GM18517 (cell line): Measurements from ENCODE around the gene GSN.

Experiments
- ATAC-seq: cut with Tn5 transposase; IDR thresholded peaks from one replicate; pipeline ENCODE4 v1.9.1; 2021; ENCODE audit warnings: mild to moderate bottlenecking, moderate library complexity; ENCODE audit not compliant: unreplicated experiment

The GSN gene

DNA sequence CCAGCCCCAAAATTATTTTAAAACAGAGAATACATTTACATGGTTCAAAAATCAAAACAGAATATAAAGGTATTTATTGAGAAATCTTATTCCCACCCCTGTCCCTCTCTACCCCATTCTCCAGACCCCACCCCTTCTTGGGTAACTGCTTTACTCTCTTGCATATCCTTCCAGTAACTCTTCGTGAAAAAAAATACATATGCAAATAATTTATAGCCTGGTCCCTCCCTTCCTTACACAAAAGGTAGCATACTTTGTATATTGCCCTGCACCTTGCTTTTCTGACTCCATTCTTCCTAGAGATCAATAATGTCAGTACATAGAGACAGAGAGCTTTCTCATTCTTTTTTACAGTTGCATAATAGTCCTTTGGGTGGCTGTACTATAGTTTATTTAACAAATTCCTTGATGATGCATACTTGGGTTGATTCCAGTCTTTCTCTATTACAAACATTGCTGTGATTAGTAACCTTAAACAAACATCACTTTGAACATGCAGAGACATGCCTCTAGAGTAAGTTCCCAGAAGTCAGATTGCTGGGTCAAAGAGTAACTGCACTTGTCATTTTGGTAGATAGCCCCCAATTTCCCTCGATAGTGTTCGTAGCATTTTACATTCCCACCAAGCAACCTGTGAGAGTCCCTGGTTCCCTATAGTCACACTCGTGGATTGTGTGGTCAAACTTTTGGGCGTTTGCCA is 54.2 kb downstream of the GSN start:
- ATAC-seq: no peak

DNA sequence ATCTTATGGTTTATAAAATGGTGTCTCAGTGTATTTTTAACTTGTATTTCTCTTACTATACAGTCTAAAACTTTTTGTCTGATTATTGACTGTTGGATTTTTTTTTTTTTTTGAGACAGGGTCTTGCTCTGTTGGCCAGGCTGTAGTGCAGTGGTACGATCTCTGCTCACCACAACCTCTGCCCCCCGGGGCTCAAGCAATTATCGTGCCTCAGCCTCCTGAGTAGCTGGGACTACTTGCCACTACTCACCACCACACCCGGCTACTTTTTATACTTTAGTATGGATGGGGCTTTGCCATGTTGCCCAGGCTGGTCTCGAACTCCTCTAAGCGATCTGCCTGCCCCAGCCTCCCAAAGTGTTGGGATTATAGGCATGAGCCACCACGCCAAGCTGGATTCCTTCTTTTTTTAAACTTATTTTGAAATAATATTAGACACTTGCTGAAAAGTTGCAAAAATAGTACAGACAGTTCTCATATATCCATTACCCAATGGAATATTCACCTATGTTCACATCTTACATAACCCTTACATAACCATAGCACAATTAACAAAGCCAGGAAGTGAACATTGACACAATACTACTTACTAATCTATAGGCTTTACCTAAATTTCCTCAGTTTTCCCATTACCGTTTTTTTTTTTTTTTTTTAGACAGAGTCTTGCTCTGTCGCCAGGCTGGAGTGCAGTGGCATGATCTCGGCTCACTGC is 54.9 kb downstream of the GSN start:
- ATAC-seq: no peak

DNA sequence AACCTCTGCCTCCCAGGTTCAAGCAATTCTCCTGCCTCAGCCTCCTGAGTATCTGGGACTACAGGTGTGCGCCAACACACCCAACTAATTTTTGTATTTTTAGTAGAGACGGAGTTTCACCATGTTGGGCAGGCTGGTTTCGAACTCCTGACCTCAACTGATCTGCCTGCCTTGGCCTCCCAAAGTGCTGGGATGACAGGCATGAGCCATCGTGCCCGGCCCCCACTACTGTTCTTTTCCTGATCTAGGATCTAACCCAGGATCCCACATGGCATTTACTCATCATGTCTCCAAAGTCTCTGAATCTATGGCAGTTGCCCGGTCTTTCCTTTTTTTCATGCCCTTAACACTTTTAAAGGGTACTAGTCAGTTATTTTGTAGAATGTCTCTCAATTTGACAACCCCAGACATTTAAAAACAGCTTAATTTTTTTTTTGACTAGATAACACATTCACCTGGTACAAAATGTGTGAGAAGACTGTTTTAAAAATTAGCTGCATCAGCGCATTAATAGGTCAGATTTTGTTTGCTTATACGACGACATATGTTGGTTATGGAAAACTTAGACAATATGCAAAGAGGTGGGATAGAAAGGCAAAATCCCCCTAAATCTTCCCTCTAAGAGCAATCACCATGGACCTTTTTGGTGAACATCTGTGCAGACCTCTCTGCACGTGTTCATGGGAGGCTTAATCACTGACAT is 55.6 kb downstream of the GSN start:
- ATAC-seq: no peak

GRCh38 chr9:121324316-121324715 is 56.4 kb downstream of the GSN start:
- ATAC-seq: no peak

DNA sequence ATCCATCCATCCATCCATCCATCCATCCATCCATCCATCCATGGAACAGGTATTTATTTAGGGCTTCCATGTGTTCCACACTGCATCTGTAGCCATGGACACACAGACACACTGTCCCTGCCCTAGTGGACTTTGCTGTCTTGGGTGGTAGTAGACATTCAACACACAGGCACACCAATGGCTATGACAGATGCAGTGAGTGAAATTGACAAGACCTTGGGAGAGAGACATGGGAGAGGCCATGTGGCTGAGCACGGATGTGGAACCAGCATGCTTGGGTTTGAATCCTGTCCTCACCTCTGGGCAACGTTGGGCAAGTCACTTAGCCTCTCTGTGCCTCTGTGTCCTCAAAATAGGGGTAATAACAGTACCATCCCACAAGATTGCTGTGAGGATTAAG is 56.8 kb downstream of the GSN start:
- no peak for ATAC-seq

DNA sequence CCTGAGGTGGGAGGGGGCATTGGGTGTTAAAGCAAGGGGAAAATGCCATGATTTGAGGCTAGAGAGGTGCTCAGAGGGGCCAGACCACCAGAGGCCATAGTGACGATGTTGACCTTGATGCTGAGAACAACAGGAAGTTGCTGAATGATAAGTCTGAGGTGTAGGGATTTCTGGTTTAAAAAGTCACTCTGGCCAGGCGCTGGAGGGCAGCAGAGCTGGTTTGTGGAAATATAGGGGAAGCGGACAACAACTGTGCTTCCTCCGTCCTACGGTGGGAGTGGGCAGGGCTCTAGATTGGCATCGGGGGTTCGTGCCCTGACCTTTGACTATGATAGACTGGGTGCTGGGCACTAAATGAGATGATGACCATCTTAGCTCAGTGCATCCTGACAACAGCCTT is 57.4 kb downstream of the GSN start:
- ATAC-seq: no peak

DNA sequence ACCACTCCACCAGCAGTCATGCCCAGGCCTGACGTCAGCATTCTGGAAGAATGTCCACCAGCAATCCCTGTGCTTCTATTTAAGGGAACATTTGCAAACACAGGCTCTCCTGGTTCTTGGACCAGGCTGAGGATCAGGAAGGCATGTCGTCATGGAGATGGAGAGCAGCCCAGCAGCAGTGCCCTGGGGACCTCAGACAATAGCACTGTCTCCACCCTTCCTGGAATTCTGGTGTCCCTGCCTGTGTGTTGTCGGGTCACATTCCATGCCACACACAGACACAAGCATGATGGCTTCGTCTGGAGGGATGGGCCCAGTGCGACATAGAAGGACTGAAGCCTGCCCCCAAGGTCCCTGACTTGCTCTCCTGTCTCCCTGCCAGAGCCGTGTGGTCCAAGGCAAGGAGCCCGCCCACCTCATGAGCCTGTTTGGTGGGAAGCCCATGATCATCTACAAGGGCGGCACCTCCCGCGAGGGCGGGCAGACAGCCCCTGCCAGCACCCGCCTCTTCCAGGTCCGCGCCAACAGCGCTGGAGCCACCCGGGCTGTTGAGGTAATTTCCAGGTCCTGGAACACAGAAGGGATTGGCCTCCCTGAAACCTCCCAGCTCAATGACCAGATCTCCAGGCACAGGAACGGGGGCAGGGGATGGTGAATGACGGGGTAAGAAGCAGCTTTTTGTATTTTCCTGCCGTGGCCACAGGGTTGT is 58.3 kb downstream of the GSN start:
- ATAC-seq: no peak

GRCh38 chr9:121326901-121327613 is 59.1 kb downstream of the GSN start:
- ATAC-seq: no peak

DNA sequence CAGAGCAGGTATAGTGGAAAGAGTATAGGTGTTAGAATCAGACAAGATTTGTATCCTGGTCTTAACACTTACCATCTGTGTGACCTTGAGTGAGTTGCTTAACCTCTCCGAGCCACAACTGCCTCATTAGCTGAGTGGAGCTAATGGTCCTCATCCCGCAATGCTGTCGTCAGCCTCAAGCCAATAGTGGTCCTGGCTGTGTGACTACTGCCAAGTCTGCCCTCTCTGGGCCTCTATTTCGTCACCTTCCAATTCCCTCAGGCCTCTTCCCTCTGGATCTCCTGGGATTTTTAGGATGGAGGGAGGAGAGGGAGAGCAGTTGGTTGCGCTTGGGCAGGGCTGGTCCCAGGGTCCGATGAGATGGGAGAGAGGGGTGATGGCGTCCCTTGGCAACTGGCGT is 60.5 kb downstream of the GSN start:
- no peak for ATAC-seq

DNA sequence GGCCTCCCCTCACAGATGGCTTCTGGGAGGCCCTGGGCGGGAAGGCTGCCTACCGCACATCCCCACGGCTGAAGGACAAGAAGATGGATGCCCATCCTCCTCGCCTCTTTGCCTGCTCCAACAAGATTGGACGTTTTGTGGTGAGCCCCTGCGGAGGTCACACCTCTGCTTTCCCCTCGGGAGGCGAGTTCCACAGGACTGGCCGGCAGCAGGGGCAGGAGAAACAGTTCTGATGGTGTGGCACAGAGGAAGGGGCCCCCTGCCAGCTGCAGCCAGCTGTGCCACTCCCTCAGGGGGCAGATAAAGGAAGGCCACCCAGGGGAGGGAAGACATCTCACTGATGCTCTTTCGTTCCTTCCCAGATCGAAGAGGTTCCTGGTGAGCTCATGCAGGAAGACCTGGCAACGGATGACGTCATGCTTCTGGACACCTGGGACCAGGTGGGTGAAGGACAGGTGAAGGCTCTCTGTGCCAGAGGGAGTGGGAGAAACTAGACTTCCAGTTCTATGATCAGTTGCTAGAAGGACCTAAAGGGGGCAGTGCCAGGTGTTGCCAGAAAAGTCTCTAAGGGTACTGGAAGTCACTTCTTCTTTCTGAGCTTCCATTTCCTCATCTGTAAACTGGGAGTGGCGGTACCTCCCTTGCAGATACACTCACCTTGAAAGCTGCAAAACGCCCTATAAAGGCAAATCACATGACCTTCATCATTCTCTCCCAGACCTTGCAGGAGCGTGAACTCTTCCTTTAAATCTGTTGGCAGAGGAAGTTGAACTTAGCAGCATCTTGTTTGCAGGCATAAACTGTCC is 61.1 kb downstream of the GSN start:
- ATAC-seq: no peak

- no peak for ATAC-seq
Observed at GRCh38 chr9:121331549-121331948, 63.6 kb downstream of the GSN start.

- no peak for ATAC-seq
Observed at GRCh38 chr9:121331992-121332685, 64.2 kb downstream of the GSN start.

DNA sequence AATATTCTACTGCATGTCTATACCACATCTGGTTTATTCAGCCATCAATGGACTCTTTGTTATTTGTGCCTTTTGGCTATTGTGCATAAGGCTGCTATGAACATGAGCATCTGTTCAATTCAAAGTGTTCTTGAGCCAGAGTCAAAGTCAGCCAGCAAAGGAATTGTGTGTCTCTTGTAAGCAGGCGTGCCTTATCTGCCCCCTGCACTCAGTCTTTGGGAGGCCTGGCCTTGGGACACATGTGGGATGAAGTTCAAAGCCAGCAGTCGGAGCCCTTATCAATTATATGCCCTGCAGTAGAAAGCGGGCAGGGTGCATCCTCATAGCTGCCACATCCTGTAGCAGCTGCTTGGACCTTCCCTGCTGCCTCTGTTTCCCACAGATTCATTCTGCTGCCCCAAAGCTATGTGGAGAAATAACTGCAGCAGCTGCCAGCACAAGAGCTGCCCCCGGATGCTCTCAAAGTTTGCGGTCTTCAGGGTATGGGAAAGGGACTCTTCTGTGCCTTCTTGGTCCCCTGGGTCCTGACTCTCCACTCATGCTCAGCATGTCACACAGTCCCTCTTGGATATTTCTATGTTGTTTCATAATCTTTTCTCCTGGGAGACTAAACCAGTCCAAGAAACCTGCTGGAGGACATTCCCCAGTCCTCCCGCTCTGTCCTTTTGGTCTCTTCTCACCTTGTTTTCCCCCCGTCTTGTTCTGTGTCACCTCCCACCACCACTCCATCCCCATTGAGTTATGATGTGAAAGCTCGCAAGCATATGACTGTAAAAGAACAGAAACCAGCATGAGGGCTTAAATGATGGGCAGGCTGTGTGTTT is 66.2 kb downstream of the GSN start:
- no peak for ATAC-seq

GRCh38 chr9:121336665-121337064 is 68.7 kb downstream of the GSN start:
- no peak for ATAC-seq

- ATAC-seq: no peak
Observed at GRCh38 chr9:121339437-121339836, 71.5 kb downstream of the GSN start.

DNA sequence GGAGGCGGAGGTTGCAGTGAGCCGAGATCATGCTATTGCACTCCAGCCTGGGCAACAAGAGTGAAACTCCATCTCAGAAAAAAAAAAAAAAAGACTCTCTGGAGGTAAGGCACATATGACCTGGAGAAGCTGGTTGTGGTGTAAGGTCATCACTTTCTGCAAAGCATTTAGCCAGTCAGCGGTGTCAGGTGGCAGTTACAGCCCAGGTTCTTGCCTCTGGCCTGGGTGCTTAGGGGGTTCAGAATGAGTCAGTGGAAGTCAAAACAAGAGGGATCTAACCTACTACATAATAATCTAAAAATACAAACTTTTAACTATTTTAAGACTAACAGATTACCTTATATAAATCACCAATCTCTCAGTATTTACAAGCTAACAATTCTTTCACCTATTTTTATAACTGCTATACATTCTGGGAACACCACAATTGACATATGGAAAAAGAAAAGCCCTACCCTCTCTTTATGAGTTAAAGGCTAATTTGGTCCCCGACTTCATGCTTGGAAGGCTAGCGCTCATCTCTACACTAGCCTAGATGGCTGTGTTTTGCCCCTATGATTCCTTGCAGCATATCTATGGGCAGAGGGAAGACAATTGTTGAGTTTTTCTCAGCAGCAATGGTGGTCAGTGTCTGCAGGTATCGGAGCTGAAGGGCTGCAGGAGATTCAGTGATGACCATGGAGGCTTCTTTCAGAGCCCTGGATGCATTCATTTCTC is 72.9 kb downstream of the GSN start:
- peak; percentile 86 for ATAC-seq

DNA sequence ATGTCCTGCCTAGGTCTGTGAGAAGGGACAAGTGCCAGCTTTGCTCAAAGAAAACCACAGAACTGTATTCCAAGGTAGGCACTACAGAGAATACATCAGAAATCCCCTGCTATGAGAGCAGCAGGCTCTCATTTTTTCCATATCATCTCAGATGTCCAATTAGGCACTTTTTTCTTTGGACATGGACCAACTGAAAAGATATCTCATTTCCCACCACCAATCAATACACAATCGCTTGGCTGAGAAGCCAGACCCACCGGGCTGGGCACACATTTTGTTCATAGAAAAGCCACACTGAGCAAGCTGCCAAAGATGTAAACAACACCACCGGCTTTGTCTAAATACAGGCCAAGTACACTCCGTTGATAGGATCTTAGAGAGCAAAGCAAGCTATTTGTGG is 76.2 kb downstream of the GSN start:
- ATAC-seq: no peak

DNA sequence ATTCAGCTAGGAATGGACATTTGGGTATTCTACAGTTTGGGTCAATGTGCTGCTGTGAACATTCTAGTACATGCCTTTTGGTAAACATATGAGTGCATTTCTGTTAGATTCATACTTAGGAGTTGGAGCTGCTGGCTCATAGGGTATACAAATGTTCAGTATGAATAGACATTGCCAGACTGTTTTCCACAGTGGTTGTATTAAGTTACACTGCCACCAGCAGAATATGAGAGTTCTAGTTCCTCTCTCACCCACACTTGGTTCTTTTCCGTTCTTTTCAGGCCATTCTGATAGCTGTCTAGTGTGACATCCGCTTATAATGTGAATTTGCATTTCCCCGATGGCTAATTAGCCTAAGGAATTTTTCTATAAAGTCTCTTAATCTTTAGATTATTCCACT is 77.1 kb downstream of the GSN start:
- ATAC-seq: no peak
